Measurements from ENCODE around the gene GRK5.
"Not testable (repeated sequence)": the region's sequence is repeated elsewhere in the genome, so short reads cannot be mapped to it uniquely, and the experiment has no call there.

GRK5 gene
- total RNA-seq = 38.0 to 51.9 (median 42.8) reads per million in 4 donors

GRCh38 chr10:119207366-119207666 is at the start of gene GRK5:
Gene GRK5 (plus strand): TSS chr10:119207571. CDS start chr10:119207918, 347 bp downstream.
- peak; percentile 92 to 99 (median 97) for DNase-seq

DNA sequence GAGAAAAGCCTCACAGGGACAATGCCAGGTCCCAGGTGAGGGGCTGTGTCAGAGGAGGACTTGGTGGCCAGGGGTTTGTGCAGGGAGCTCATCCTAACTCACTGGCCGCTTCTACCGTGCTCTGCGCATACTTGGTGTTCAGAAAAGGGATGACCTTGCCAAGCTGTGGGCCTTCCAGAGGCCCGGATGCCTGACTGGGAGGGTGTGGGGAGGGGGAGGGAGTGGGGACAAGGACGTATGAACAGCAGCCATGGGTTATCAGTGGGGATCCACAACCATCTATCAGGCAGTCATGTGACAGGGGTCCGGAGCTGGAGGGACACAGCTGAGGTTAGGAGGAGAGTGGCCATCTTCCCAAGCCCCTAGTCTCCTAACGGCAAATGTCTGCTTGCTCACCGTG is 48.0 kb upstream of the GRK5 start:
- DNase-seq = no peak

GRCh38 chr10:119161680-119162451 is 45.5 kb upstream of the GRK5 start:
- no peak for DNase-seq

GRCh38 chr10:119162452-119163092 is 44.8 kb upstream of the GRK5 start:
- DNase-seq = no peak

DNA sequence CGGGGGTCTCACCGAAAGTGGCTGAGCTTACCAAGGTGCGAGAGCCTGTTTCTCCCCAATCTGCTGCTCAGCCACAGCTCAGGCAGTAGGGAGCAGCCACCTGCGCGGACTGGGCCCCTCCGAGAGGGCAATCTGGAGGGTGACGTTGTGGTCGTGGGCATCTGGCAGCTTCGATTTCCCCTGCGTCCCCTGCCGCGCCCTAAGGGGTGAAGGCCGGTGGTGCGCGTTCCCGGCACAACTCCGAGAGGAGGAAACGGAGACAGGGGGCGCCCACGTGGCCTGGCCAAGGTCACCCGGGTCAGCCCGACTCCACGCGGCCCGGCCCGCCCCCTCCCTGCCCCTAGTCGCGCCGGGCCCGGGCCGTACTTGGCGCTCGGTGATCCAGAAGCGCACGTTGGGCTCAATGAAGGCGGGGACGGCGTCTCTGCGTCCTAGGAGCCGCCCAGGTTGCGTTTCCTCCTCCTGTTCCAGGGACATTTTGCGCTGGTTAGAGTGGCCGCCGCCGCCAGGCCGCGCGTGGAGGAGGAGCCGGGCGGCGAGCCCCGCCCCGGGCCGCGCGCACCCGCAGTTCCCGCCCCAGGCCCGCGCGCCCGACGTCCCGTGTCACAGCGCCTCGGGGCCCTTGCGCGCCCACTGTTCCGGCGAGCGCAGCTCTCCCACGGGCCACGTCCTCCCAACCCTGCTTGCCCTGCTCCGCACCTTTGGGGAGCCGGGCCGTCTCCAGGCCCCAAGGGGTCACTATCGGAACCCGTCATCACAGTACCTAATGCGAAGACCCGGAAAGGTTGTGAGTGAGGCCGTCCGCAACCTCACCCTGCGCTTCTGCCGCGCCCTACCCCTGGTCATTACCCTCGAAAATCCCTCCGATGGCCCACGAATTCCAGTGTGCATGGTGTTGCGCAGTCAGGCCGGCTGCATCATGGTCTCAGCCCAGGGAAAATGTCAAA is 41.9 kb upstream of the GRK5 start, which contains the start of gene SFXN4:
TSS of gene SFXN4 (minus strand) at position 544 of the 947 bp plus-strand sequence. CDS start at position 477, 67 bp downstream.
- DNase-seq = peak; percentile 61 to 78 (median 67)

- DNase-seq = no peak
Measured at GRCh38 chr10:119166118-119166500, 41.3 kb upstream of the GRK5 start.

DNA sequence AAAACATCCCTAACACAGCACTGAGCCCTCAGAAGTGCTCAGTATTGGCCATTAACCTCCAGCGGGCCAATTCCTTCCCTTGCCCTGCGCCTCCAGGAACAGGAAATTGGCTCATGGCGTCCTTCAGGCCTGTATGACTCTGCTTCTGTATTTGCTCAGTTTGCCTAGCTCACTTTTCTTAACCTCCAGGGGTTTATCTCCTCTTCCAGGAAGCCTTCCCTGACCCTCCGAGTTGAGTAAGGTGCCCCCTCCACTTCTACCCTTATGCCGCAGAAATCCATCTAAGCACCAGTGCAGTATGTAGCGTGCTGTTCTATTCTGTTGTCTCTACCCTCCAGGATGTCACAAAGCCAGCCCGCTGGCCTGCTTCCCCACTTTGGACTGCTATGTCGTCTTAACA is 40.8 kb upstream of the GRK5 start:
- DNase-seq = no peak

- no peak for DNase-seq
Measured at GRCh38 chr10:119167041-119167440, 40.3 kb upstream of the GRK5 start.

DNA sequence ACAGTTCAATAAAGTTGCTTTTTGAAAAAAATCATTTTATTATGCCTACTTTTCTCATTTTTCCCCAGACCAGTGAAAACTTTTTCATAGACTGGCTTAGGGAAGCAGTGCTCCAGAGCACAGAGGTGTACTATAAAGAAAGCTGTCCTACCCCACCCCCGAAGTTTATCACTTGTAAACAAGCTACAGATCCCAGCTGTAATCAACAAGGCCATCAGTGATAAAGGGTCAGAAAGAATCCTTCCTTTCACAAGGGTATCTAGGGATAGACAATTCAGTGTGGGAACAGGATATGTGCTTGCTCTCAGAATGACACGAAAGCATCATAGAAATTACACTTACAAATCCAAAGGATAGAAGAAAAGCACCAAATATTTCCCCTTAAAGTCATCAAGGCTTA is 33.3 kb upstream of the GRK5 start:
- DNase-seq = no peak

DNA sequence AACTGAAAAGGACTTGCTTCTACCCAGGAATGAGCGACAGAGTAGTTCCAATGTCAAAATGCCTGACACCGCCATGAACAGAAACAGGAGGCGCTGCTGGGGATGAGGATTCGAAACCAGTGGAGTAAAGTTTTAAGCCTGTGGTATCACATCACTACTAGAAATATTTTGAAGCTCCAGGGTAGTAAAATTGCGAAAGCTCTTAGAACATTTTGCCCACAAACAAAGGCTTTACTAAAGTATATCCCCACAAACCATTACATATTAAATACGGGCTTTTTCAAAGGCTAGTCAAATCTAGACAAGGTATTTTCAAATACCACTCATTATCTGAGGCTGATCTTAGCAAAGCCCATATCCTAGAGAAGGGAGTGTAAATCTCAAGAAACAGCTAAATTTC is 31.2 kb upstream of the GRK5 start:
- DNase-seq = peak in 1 of 5 donors; percentile 45

DNA sequence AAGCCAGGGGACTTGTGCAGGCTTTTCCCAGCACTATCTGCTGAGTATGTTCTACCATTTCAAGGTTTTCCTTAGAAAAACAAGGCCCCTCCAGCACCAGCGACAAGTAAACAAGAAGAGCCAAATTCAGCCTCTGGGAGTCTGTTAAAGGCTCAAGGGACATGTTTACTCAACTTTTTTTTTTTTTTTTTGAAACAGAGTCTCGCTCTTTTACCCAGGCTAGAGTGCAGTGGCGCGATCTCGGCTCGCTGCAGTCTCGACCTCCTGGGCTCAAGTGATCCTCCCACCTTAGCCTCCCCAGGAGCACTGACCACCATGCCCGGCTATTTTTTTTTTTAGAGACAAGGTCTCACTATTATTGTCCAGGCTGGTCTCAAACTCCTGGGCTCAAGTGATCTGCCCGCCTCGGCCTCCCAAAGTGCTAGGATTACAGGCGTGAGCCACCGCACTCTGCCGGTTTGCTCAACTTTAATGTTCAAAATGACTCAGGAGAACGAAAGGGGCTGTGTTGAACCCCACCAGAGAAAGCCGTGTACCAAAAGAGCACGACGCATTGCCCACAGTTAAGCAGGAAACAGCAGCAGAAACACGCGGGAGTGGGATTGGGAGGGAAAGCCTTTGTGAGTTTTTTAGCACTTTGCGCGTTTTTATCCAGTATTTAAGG is 29.5 kb upstream of the GRK5 start:
- DNase-seq = peak in 1 of 5 donors; percentile 62

DNA sequence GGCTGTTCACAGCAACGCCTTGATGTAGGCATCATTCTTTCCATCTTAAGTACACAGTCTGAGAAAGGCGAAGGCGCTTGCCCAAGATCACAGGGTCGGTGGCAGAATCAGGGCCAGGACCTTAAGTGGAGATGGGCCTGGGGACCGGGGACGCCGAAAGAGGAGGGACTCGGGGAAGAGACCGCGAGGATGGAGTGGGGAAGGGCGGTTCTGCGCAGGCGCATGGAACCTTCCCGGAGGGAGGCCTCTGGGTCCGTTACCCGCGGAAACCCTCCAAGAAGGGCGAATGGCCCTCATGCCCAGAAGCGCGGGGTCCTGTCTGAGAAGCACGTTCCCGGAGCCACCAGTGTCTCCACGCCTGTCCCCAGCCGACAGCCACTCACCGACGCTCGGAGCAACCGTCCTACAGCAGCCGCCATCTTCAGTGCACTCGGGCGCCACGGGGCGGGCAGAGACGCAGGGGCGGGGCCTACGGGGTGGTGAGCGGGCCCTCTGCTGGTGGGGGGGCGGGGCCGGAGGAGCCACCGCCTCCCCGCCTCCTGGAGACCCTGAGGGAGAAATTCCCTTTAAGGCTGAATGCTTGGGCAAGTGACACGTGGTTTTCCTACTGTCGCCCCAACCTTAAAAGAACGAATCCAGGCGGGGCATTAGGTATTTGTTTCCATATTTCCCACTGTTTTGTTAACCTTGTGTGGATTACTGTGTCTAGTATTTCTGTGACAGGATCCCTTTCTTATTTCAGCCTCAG is 28.8 kb upstream of the GRK5 start, which contains the start of gene PRDX3:
TSS of gene PRDX3 (minus strand) at position 441 of the 748 bp plus-strand sequence. CDS start at position 419, 22 bp downstream.
- peak; percentile 88 to 92 (median 89) for DNase-seq

DNA sequence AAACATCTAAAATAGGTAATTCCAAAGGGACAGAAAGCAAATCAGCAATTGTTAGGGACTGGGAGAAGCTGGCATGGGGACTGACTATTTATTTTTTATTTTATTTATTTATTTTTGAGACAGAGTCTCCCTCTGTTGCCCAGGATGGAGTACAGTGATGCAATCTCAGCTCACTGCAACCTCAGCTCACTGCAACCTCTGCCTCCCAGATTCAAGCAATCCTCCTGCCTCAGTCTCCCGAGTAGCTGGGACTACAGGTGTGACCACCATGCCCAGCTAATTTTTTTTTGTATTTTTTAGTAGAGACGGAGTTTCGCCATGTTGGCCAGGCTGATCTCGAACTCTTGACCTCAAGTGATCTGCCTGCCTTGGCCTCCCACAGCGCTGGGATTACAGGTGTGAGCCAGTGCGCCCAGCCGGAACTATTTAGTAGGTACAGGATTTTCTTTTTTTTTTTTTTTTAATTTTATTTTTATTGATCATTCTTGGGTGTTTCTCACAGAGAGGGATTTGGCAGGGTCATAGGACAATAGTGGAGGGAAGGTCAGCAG is 26.4 kb upstream of the GRK5 start:
- DNase-seq = not testable (repeated sequence)

- DNase-seq = peak in 1 of 5 donors; percentile 54
Measured at GRCh38 chr10:119183664-119184412, 23.5 kb upstream of the GRK5 start.

GRCh38 chr10:119189811-119190282 is 17.5 kb upstream of the GRK5 start:
- DNase-seq = peak in 1 of 5 donors; percentile 47

GRCh38 chr10:119190353-119190752 is 17.0 kb upstream of the GRK5 start:
- DNase-seq = no peak

DNA sequence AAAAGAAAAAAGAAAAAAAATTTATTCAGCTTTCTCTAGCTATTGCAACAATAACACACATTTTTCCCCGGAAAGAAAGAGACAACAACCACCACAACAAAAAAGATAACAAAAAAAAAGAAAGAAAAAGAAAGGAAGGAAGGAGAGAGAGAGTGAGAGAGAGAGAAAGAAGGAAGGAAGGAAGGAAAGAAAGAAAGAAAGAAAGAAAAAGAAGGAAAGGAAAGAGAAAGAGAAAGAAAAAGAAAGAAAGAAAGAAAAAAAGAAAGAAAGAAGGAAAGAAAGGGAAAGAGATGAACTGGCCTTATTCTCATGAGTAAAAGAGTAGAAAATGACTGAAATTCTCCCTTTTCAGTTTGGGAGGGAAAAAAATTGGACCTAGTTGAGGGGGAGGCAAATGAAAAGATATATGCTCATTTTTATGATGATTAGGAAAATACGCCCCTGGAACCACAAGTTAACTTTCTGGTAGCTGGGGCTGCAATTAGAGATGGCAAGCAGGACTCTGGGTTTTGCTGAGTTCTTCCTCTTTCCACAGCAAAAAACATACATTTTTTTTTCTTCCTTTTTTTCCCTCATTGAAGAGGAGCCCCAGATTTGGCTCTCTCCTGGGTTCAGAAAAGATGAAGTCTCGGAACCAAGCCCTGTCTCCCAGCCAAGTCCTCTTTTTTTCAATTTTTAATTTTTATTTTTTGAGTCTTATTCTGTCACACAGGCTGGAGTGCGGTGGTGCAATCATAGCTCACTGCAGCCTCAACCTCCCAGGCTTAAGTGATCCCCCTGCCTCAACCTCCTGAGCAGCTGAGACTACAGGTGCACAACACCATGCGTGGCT is 16.2 kb upstream of the GRK5 start:
- no peak for DNase-seq

GRCh38 chr10:119191881-119192280 is 15.5 kb upstream of the GRK5 start:
- no peak for DNase-seq

DNA sequence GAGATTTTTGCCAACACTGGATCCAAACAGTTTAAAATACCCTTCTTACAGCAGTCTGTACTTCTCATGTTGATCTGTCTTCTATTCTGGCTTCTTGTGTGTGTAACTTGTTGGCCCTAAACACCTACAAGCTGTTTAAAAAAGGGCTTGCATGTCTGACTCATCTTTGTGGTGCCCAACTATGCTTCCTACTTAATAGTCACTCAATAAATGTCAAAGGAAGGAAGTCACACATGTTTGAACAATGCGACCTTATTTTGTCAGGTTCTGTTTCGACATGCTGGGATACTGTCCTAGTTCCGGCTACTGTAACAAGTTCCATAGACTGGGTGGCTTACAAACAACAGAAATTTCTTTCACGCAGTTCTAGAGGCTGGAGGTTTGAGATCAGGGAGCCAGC is 9.4 kb upstream of the GRK5 start:
- DNase-seq = no peak
